ELF-1 (cell line): ENCODE results near the gene SERPINA3.
"Not testable (repeated sequence)": the region's sequence is repeated elsewhere in the genome, so short reads cannot be mapped to it uniquely, and the experiment has no call there.

ENCODE experiments used
- DNase-seq: peaks from one replicate; pipeline ENCODE4 v3.0.0-alpha.2; 2016; ENCODE audit warnings: low read depth, low spot score

Gene SERPINA3

GRCh38 chr14:94632305-94632590, 20.1 kb downstream of the SERPINA3 start:
- DNase-seq: no peak

GRCh38 chr14:94633121-94633520, 20.9 kb downstream of the SERPINA3 start:
- no peak for DNase-seq

- no peak for DNase-seq
These were observed 23.0 kb downstream of the SERPINA3 start for GRCh38 chr14:94635154-94635553.

DNA sequence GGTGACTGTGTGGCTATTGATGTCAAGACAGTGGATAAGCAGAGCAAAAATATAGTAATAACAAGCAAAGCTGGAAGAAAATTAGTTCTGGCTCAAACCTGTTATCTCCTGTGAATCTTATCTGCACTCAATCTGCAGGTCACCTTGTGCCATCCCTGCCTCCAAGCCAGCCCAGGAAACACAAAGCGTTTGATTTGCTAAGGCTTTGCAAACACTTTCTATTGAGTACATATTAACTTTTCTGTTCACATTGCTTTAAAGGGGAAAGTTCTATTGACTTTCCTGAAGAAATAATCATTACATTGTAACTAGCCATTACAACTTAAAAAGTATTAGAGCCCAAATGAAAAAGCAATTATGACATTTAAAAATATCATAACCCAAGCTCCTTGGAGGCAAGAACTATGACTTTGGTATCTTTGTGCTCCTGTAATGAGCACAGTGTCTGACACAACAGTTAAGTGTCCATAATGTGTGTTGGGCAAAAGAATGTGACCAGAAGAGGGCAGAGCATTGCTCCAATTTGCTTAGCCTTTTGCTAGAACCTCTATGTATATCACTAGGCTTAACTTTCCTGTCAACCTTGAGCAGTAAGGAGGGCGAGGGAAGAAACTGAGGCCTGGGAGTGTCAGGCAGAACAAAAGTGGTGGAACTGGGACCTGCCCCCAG, 24.7 kb downstream of the SERPINA3 start:
- no peak for DNase-seq

DNA sequence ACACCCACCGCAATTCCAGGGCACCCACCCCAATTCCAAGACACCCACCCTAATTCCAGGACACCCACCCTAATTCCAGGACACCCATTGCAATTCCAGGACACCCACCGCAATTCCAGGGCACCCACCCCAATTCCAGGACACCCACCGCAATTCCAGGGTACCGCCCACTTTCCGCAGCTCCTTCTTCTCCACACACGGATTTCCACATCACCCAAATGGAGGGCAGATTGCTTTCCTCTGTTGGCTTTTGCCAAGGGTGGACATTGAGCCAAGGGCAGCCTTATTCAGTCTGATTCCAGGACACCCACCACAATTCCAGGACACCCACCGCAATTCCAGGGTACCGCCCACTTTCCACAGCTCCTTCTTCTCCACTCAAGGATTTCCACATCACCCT, 25.6 kb downstream of the SERPINA3 start:
- not testable (repeated sequence) for DNase-seq

DNA sequence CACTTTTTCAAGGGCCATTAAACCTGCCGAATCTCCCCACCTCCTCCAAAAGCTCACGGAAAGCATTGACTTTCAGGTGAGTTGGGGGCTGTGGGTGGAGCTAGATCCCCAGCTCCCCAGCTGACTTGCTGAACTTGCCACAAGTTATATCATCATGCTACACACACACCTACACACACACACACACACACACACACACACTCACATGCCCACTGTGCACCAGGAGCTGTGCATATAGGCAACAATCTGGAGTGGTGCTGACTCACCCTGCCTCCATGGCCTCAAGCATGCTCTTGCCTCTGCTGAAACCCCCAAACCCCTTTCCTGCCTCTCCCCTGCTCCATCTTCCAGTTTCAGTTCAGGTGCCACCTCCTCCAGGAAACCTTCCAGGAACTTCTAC, 26.1 kb downstream of the SERPINA3 start:
- DNase-seq: no peak

GRCh38 chr14:94638961-94639817, 27.0 kb downstream of the SERPINA3 start:
- DNase-seq: no peak

GRCh38 chr14:94640721-94641631, 28.8 kb downstream of the SERPINA3 start:
- DNase-seq: no peak

- no peak for DNase-seq
These were observed 29.4 kb downstream of the SERPINA3 start for GRCh38 chr14:94641632-94641955.

DNA sequence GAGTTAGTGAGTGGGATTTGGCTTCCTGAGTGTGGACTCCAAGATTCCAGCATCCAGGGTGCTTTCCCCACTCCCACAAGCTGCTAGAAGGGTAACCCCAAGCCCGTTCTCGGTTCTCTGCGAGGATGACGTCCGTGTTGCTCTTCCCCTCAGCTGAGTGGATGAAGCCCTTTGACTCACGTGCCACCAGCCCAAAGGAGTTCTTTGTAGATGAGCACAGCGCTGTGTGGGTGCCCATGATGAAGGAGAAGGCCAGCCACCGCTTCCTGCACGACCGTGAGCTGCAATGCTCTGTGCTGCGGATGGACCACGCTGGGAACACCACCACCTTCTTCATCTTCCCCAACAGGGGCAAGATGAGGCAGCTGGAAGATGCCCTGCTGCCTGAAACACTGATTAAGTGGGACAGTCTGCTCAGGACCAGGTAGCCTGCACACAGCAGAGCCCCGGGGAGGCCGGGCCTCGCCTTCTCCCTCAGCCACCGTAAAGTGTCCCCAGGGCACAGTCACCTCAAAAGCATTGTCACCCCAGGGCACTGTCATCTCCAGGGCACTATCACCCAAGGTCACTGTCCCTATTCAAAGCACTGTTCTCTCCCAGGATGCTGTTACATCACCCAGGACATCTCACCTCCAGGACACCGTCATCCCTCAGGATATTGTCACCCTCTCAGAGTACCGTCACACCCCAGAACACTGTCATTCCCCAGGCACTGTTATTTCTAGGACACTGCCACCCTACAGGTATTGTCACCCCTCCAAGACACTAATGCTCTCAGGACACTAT, 31.3 kb downstream of the SERPINA3 start:
- DNase-seq: no peak

DNA sequence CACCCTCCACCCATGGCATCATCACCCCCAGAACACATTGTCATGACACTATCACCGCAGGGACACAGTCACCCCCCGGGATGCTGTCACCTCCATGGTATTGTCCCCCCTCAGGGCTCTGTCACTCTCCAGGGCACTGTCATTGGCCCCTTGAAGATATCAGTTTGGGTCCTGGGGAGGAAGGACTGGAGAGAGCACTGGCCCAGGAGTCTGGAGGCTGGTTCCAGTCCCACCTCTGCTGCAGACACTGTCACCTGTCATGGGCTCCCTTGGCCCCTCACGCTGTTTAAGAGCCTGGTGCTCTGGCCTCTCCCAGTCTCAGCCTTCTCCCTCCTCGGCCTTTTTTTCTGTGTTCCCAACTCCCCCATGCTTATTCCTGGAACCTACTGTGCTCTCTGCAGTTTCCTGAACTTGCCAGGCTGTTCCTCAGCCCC, 31.9 kb downstream of the SERPINA3 start:
- DNase-seq: no peak

- DNase-seq: no peak
These were observed 33.9 kb downstream of the SERPINA3 start for GRCh38 chr14:94646066-94646465.

DNA sequence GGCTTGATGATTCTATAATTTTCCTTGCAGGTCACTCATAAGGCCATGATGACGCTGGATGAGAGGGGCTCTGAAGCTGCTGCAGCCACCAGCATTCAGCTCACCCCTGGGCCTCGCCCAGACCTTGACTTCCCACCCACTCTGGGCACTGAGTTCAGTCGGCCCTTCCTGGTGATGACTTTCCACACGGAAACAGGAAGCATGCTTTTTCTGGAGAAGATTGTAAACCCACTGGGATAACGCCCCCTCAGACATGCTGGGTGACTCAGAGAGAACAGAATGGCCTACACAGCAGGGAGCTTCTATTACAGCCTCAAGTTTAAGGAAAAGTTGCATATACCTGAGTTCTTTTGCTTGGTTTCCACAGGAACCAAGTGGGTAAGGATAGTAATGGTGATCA, 34.3 kb downstream of the SERPINA3 start:
- no peak for DNase-seq

DNA sequence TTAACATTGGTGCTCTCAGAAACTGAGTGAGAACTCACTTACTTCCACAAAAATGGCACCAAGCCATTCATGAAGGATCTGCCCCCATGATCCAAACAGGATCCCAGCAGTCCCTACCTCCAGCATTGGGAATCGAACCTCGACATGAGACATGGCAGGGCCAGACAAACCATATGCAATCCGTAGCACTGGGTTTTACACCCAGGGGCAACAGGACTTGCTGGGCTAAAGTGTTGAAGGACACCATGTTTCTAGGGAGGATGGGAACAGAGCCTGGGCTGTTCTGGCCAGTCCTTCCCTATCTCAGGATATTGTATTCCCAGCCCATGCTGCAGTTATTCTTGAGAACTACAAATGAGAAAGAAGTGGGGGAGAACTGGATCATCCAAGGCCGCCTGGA, 36.6 kb downstream of the SERPINA3 start:
- DNase-seq: no peak

DNA sequence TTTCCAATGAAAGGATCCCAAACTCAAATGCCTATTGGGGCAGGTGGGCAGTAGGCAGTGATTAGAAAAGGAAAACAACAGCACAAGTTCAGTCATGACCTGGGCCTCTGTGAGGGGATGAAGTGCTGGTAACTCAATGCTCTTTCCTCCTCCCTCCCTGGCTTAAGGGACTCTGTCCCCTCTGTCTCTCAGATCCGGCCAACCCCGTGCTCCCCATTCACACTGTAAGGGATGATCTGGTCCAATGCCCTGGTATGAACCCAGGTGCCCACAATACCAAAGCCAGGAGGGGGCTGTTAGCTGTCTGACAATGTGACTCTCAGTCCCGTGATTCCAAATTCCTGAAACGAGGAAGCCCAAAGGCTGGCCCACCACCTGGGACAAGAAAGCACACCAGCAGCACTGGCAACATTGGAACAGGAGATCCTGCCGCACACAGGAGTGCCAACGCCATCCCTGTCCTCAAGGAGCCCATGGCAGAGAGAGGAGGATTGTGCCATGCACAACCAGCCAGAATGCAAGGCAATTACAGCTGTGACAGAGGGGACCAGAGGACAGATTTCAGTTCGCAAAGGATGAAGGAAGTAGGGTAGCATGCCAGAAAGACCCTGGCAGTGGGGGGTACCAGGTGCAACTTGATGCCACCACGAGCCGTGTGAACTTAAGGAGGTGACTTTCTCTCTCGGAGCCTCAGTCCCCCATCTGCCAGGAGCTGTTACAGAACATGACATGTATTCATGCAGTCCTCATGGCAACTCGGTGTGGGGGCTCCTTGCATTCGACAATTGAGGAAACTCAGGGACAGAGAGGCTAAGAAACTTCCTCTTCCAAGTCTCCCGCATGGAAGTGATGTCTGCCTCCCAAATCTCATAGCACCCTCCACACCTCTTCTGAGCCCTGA, 37.6 kb downstream of the SERPINA3 start:
- no peak for DNase-seq

GRCh38 chr14:94650444-94650775, 38.2 kb downstream of the SERPINA3 start:
- DNase-seq: no peak

- no peak for DNase-seq
These were observed 38.9 kb downstream of the SERPINA3 start for GRCh38 chr14:94650806-94651805.

- no peak for DNase-seq
These were observed 41.1 kb downstream of the SERPINA3 start for GRCh38 chr14:94653321-94653720.

DNA sequence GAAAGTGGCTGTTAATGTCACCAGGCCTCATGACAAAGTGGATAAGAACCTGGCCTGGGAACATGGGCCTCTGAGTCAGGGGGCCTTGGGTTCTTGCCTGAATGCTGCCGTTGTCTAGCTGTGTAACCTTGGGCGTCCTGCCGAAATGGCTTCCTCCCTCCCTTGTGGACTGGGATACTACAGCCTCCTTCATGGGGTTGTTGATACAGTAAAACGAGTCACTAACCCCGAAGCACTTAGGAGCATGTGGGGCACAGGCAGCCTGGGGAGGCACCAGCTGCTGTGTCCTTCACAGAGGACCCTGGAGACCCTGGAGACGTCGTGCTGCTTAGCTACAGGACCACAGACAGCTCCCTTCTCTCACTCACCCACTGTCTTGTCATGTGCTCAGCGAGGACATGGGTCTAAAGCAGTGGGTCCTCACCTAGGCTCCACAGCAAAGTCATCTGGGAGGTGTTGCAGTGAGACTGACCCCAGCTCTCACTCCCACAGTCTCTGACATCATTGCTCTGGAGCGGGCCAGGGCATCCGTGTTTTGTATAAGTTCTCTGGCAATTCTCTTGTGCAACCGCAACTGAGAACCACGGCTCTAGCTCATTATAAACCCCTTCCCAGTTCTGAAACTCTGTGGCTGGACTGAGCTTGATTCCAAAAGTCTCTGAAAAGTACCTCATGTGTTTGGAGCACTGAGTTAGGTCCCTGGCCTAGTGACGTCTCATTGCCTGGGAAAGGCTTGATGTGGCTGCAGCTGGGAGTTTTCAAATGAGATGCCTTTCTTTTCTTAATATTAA, 42.1 kb downstream of the SERPINA3 start:
- no peak for DNase-seq
